Measurements from ENCODE around the gene GRIN3B. TPM values are rescaled to one million over a fixed set of nuclear protein-coding genes. Genes with fewer than 3 reads are reported as not detected.
A peak's percentile ranks its signal among the peaks of the same experiment; 100 is the strongest.
"Not testable (repeated sequence)": the region's sequence is repeated elsewhere in the genome, so short reads cannot be mapped to it uniquely, and the experiment has no call there.

GRIN3B gene
- total and polyA plus RNA-seq, 7 donors = 0.04 to 0.14 TPM; not detected in 5

GRCh38 chr19:1019980-1020867, 20.0 kb downstream of the GRIN3B start:
- peak; percentile 81 for DNase-seq
- H3K4me3 ChIP-seq = peak overlapping the region; percentile 66 to 97 (median 84)
- WGBS, 2 donors = 1% methylated on average over 60 of the region's 60 CpGs

GRCh38 chr19:1020868-1021425, 20.7 kb downstream of the GRIN3B start, which contains the start of gene TMEM259:
TSS of gene TMEM259 (minus strand) at chr19:1021123. CDS start at chr19:1020996, 127 bp downstream.
- DNase-seq = peak; percentile 99
- no peaks in the 10 kb centered on the region for H3K9me3 ChIP-seq
- TF ChIP-seq EP300 (IDR thresholded peaks at IDR 0.05) (peak in 1 of 4 donors; percentile 71), CTCF (IDR thresholded peaks at IDR 0.05) (no peak), POLR2AphosphoS5 (IDR thresholded peaks at IDR 0.05) (peak; percentile 48 to 84 (median 68)), POLR2A (IDR thresholded peaks at IDR 0.05) (no peak)
- H3K36me3 ChIP-seq = no peaks in the 10 kb centered on the region
- intact Hi-C loops (cut with DNase I) = loop anchor here (2.0 kb wide), 1 partner anchor 220 kb away; the partner anchor contains the start of gene ATP5F1D
- 0% methylated on average over 68 of the region's 68 CpGs for WGBS, 2 donors
- H3K27ac ChIP-seq = peak within 1 kb of the TSS; percentile 92 to 96 (median 94)
- H3K27me3 ChIP-seq = no peaks in the 10 kb centered on the region
- H3K4me3 ChIP-seq = peak within 1 kb of the TSS; percentile 66 to 97 (median 84)
- peaks cover 0 to 69% (median 58%) of the 10 kb centered on the region in 4 donors for H3K4me1 ChIP-seq

More at GRCh38 chr19:1019980-1020867, 20.0 kb downstream of the GRIN3B start:
- H3K4me1 ChIP-seq = peaks cover 0 to 72% (median 61%) of the 10 kb centered on the region in 4 donors
- intact Hi-C loops (cut with DNase I) = loop anchor here (2.0 kb wide), 1 partner anchor 221 kb away; the partner anchor contains the start of gene ATP5F1D
- TF ChIP-seq POLR2A (IDR thresholded peaks at IDR 0.05) = no peak
- no peak for TF ChIP-seq EP300 (IDR thresholded peaks at IDR 0.05)
- no peak for TF ChIP-seq POLR2AphosphoS5 (IDR thresholded peaks at IDR 0.05)
- no peak for TF ChIP-seq CTCF (IDR thresholded peaks at IDR 0.05)
- no peaks in the 10 kb centered on the region for H3K27me3 ChIP-seq
- peak overlapping the region; percentile 92 to 96 (median 94) for H3K27ac ChIP-seq
- H3K36me3 ChIP-seq = no peaks in the 10 kb centered on the region
- no peaks in the 10 kb centered on the region for H3K9me3 ChIP-seq

DNA sequence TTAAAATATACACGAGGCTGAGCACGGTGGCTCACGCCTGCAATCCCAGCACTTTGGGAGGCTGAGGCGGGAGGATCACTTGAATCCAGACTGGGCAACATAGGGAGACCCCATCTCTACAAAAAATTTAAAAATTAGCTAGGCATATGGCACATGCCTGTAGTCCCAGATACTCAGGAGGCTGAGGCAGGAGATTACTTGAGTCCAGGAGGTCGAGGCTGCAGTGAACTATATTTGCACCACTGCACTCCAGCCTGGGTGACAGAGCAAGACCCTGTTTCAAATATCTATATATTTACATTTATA, 23.6 kb downstream of the GRIN3B start:
- H3K4me1 ChIP-seq = peaks cover 0 to 55% (median 38%) of the 10 kb centered on the region in 4 donors
- intact Hi-C loops (cut with DNase I); DNase-seq; H3K27me3 ChIP-seq; H3K36me3 ChIP-seq; H3K4me3 ChIP-seq; H3K9me3 ChIP-seq: not testable (repeated sequence)
- peak overlapping the region; percentile 92 to 96 (median 94) for H3K27ac ChIP-seq
- 54 to 84% methylated on average over 5 of the region's 5 CpGs for WGBS, 2 donors

GRCh38 chr19:1025080-1025479, 24.9 kb downstream of the GRIN3B start:
- WGBS, 2 donors = 78 to 87% methylated on average over 6 of the region's 6 CpGs
- not testable (repeated sequence) for DNase-seq, H3K9me3 ChIP-seq, H3K27me3 ChIP-seq, H3K4me3 ChIP-seq, H3K36me3 ChIP-seq
- Histone ChIP-seq H3K4me1 (peaks cover 0 to 55% (median 36%) of the 10 kb centered on the region in 4 donors), H3K27ac (peak overlapping the region; percentile 95 to 100 (median 98))
- intact Hi-C loops (cut with DNase I) = loop anchor here (5.0 kb wide), 1 partner anchor 72 kb away; the partner anchor contains the start of gene POLR2E

DNA sequence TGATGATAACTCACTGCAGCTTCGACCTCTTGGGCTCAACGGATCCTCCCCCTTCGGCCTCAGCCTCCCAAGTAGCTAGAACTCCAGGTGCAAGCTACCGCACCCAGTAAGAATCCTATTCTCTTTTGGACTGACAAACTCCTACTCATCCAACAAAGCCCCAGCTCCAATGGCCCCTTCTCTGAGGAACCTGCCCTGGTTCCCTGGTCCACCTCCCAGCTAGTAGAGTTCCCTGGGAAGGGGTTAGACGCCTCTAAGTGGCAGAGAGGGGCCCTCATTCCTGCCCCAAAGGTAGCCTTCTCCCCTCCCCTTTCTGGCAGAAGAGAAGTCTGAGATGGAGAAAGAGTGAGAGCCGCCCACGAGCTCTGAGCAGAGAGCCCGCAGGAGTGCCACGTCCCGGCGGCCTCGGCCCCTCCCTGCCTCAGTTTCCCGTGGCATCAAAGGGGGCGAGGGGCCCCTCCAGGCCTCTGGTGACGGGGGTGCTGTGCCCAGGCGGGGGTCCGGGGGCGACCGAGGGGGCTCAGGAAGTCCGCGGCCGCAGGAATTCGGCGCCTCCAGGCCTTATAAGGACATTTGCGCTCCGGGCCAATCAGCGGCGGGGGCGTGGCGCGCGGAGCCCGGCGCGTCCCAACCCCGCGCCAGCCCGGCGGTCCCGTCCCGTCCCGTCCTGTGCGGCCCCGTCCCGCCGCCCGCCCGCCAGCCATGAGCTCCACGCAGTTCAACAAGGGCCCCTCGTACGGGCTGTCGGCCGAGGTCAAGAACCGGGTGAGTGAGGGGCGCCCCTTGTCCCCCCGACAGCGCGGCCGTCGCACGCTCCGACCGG, 26.0 kb downstream of the GRIN3B start, which contains the start of gene CNN2:
Gene CNN2 (plus strand): TSS at position 649 of the 823 bp plus-strand sequence. CDS start 54 bp downstream, at position 703.
- WGBS, 2 donors = 4% methylated on average over 63 of the region's 63 CpGs
- TF ChIP-seq POLR2AphosphoS5 (IDR thresholded peaks at IDR 0.05) (peak; percentile 95 to 99 (median 98)), CTCF (IDR thresholded peaks at IDR 0.05) (no peak), EP300 (IDR thresholded peaks at IDR 0.05) (peak in 1 of 4 donors; percentile 20), POLR2A (IDR thresholded peaks at IDR 0.05) (peak; percentile 77 to 95)
- no peaks in the 10 kb centered on the region for H3K27me3 ChIP-seq
- no peaks in the 10 kb centered on the region for H3K9me3 ChIP-seq
- peak within 1 kb of the TSS; percentile 82 to 100 (median 90) for H3K4me3 ChIP-seq
- DNase-seq = peak; percentile 93
- peak within 1 kb of the TSS; percentile 95 to 100 (median 98) for H3K27ac ChIP-seq
- intact Hi-C loops (cut with DNase I) = loop anchor here (5.0 kb wide), 1 partner anchor 71 kb away; the partner anchor contains the start of gene POLR2E
- peaks cover 0 to 61% (median 43%) of the 10 kb centered on the region in 4 donors for H3K4me1 ChIP-seq
- H3K36me3 ChIP-seq = no peaks in the 10 kb centered on the region

All from sigmoid colon (tissue), 7 donors.